Fibroblast of the conjunctiva (primary cell): ENCODE data around the gene GDF11.
"Not testable (repeated sequence)": the region's sequence is repeated elsewhere in the genome, so short reads cannot be mapped to it uniquely, and the experiment has no call there.

Experiments
- DNase-seq: peaks from one replicate; pipeline ENCODE4 v3.0.0-alpha.2; 2010; ENCODE audit warnings: low read depth

The GDF11 gene

GRCh38 chr12:55741931-55742680 is 816 bp upstream of the GDF11 start:
- DNase-seq: no peak

DNA sequence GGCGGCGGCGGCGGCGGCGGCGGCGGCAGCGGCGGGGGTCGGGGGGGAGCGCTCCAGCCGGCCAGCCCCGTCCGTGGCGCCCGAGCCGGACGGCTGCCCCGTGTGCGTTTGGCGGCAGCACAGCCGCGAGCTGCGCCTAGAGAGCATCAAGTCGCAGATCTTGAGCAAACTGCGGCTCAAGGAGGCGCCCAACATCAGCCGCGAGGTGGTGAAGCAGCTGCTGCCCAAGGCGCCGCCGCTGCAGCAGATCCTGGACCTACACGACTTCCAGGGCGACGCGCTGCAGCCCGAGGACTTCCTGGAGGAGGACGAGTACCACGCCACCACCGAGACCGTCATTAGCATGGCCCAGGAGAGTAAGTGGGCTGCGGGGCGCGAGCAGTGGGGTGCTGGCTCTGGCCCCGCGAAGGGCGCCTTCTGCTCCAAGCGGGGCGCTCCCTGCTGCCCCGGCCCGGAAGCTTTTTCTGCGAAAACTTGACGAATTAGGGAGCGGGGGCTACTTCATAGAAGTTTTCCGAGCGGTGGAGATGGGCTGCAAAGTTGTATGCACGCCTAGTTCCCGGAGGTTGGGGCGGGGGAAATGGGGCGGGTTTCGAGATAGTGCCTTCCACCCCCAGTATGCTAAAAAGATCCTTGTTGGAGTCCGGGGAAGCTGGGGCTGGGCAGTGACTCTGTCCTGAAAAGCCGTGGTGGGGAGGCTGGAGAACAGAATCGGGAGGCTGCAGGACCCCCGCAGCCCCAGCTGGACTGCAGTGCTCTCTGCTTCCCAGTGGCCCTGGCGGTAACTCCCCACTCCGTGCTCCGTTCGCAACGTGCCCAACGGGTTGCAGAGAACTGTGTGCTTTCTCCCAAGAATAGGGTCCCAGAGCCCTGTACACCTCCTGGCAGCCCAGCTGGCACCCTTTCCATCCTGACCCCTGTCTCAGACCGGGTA is 751 bp downstream of the GDF11 start:
- no peak for DNase-seq

DNA sequence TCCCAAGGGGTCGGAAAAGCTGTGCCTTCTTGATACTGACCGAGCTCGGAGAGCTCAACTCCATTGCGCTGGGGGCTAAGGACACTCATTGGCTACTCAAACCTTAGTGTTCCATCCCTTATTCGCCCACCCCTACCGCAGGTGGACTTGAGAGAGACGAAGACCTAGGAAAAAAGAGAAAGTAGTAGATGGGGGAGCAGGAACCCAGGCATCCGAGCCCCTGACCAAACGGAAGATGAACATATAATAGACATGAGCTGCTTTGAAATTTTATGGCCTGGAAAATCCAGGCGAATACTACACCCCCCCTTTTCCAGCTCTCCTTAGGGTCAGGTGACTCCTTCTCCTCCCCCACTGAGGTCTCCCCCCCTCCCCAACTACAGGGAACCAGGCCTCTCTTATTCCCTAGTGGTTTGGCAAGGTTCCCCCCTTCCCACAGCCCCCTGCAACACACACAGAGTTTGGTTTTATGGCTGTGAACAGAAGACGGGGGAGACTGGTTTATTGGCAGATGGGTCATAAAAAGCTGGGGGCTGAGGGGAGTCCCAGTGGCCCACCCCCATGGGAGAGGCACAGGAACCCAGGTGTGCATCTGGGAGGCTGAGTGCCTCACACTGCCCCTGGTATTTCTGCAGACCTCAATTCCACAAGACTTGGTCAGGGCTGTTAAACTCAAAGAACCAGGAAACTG is 1.6 kb downstream of the GDF11 start:
- no peak for DNase-seq

GRCh38 chr12:55745361-55746173 is 2.6 kb downstream of the GDF11 start:
- no peak for DNase-seq

GRCh38 chr12:55746174-55746912 is 3.4 kb downstream of the GDF11 start:
- DNase-seq: no peak

GRCh38 chr12:55746913-55747231 is 4.0 kb downstream of the GDF11 start:
- no peak for DNase-seq

- DNase-seq: no peak
Observed at GRCh38 chr12:55748230-55748993, 5.5 kb downstream of the GDF11 start.

- DNase-seq: no peak
Observed at GRCh38 chr12:55755246-55755645, 12.3 kb downstream of the GDF11 start.

GRCh38 chr12:55757701-55758100 is 14.8 kb downstream of the GDF11 start:
- DNase-seq: no peak

DNA sequence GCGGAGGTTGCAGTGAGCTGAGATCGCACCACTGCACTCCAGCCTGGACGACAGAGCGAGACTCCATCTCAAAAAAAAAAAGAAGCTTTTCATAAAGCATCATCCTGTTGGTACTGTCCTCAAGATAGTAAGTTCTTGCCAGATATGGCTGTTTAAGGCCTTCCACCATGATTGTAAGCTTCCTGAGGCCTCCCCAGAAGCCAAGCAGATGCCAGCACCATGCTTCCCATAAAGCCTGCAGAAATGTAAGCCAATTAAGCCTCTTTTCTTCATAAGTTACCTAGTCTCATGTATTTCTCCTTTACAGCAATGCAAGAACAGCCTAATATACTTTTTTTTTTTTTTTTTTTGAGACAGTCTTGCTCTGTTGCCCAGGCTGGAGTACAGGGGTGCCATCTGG is 15.7 kb downstream of the GDF11 start:
- DNase-seq: not testable (repeated sequence)

DNA sequence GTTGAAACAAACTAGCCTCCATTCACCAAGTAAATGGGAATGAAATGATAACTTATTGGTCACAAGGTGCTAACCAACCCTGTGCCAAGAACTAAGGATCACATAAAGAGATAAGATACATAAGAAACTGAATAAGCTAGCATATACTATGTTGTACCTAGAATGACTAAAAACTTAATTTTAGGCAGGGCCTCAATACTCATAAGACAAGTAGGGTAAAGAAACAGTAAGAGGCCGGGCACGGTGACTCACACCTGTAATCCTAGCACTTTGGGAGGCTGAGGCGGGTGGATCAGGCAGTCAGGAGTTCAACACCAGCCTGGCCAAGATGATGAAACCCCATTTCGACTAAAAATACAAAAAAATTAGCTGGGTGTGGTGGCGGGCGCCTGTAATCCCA is 17.7 kb downstream of the GDF11 start:
- DNase-seq: no peak

- DNase-seq: no peak
Observed at GRCh38 chr12:55762646-55763045, 19.7 kb downstream of the GDF11 start.

- no peak for DNase-seq
Observed at GRCh38 chr12:55765736-55766290, 22.9 kb downstream of the GDF11 start.

DNA sequence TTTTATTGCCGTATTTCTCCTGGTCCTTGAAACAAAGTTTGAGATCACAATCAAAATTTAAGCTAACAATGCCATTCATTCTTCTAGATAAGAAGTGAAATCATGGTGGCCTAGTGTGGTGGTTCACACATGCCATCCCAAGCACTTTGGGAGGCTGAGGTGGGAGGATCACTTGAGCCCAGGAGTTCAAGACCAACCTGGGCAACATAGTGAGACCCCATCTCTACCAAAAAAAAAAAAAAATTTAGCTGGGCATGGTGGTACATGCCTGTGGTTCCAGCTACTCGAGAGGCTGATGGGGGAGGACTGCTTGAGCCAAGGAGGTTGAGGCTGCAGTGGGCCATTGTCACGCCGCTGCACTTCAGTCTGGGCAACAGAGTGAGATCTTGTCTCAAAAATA is 24.2 kb downstream of the GDF11 start:
- no peak for DNase-seq

DNA sequence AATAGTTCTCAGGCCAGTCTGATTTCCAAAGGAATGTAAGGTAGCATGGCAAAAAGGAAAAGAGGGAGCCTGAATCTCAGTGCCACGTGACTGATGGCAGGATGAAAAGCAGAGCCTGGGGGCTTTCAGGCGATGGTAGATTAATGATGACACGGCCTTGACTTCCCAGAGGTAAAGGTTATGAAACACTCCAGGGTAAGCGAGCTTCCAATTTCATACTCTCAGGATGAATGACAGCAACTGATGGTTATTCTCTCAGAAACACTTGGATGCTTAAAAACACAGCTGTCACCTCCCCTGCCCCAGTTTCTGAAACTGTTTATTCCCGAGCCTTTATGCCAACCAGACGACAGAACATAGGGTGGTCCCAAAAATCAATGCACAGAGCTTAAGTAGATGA is 28.8 kb downstream of the GDF11 start:
- DNase-seq: no peak

GRCh38 chr12:55777856-55778255 is 34.9 kb downstream of the GDF11 start:
- DNase-seq: no peak

DNA sequence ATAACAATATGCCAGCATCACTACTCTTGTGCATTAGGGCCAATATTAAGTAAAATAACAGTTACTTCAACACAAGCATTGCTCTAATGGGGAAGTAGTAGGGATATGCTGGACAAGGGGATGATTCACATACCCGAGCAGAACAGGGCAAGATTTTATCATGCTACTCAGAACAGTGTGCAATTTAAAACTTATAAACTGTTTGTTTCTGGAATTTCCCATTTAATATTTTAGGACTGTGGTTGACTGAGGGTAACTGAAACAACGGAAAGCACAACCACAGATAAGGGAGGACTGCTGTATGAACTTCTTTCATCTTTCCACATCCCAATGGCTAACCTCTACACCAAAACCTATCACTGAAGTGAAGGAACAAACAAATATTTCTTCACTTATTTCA is 37.8 kb downstream of the GDF11 start:
- no peak for DNase-seq

DNA sequence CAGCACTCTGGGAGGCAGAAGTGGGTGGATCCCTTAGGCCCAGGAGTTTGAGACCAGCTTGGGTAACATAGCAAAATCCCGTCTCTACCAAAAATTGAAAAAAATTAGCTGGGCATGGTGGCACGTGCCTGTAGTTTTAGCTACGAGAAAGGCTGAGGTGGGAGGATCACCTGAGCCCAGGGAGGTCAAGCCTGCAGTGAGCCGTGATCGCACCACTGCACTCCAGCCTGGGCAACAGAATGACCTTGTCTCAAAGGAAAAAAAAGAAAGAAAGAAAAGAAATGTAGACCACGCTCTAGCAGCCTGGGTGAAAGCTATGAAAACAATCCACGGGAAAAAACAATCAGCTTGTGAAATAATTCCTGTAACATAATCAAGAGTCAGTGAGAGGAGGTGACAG is 45.6 kb downstream of the GDF11 start:
- DNase-seq: no peak

DNA sequence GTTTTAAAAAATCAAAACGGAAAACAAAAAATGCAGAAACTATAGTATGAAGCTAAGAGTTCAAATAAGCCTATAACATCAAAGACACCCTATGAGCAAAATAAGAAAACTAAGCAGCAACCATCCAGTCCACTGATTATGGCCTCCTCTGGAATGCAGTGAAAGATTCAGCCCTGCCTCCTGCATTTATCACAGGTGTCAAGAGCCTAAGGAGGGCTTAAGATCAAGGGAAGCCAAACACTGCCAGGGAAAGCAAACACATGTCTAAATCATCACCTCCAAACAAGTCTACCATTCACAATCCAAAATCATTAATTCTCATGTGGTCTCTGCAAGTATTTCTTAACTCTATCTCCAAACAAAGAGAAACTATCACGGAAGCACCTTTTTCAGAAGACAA is 46.2 kb downstream of the GDF11 start:
- DNase-seq: no peak

- DNase-seq: no peak
Observed at GRCh38 chr12:55789893-55790292, 47.0 kb downstream of the GDF11 start.
